Neural cell (in vitro differentiated cells): ENCODE results near the gene SPOP. TPM values are rescaled to one million over a fixed set of nuclear protein-coding genes. Genes with fewer than 3 reads are reported as not detected.

Experiments used
- H2AFZ ChIP-seq: fragments of 200-600, 300-800 bp; sonication (generic), shearing (Covaris generic); 2 replicates; pipeline ENCODE4 v1.6.0; 2014; ENCODE audit warnings: low read depth, mild to moderate bottlenecking, antibody characterized with exemption, low read length, moderate library complexity
- H3F3A ChIP-seq: fragments of 200-600 bp; shearing (Covaris generic); 2 replicates; pipeline ENCODE4 v1.6.1; 2016; ENCODE audit warnings: mild to moderate bottlenecking, moderate library complexity, mixed read lengths, antibody characterized with exemption, low read length; ENCODE audit not compliant: insufficient read depth, poor library complexity, severe bottlenecking
- H3K27ac ChIP-seq: fragments of 200-600, 300-800 bp; sonication (generic), shearing (Covaris generic); 2 replicates; pipeline ENCODE4 v1.5.1; 2014; ENCODE audit warnings: mild to moderate bottlenecking, low read length, moderate library complexity
- H3K27me3 ChIP-seq: fragments of 300-800, 200-600 bp; sonication (generic), shearing (Covaris generic); 2 replicates; pipeline ENCODE4 v1.6.0; 2014; ENCODE audit warnings: mild to moderate bottlenecking, low read depth, low read length, moderate library complexity; ENCODE audit not compliant: insufficient read depth
- H3K36me3 ChIP-seq: fragments of 300-800, 200-600 bp; sonication (generic), shearing (Covaris generic); 2 replicates; pipeline ENCODE4 v1.5.1; 2014; ENCODE audit warnings: mild to moderate bottlenecking, antibody characterized with exemption, low read length, moderate library complexity; ENCODE audit not compliant: insufficient read depth
- H3K4me2 ChIP-seq: fragments of 300-800, 200-600 bp; sonication (generic), shearing (Covaris generic); 2 replicates; pipeline ENCODE4 v1.6.0; 2014; ENCODE audit warnings: mild to moderate bottlenecking, low read length
- H3K4me3 ChIP-seq: fragments of 300-800, 200-600 bp; sonication (generic), shearing (Covaris generic); 2 replicates; pipeline ENCODE4 v1.5.1; 2014; ENCODE audit warnings: mild to moderate bottlenecking, low read length, moderate library complexity
- H3K79me2 ChIP-seq: fragments of 200-600 bp; shearing (Covaris generic); replicated peaks from 2 replicates; pipeline ENCODE4 v1.6.0; 2014; ENCODE audit warnings: mild to moderate bottlenecking, low read length, moderate library complexity; ENCODE audit not compliant: insufficient read depth
- H3K9ac ChIP-seq: fragments of 300-800, 200-600 bp; sonication (generic), shearing (Covaris generic); 2 replicates; pipeline ENCODE4 v1.6.1; 2016; ENCODE audit warnings: mild to moderate bottlenecking, low read length, mixed read lengths
- H3K9me2 ChIP-seq: fragments of 200-600 bp; shearing (Covaris generic); 2 replicates; pipeline ENCODE4 v1.6.1; 2016; ENCODE audit warnings: mild to moderate bottlenecking, low read length, mixed read lengths; ENCODE audit not compliant: insufficient read depth
- H3K9me3 ChIP-seq: fragments of 200-600, 300-800 bp; sonication (generic), shearing (Covaris generic); 2 replicates; pipeline ENCODE4 v1.6.1; 2016; ENCODE audit warnings: mild to moderate bottlenecking, mixed run types, low read length, moderate library complexity, mixed read lengths
- H4K20me1 ChIP-seq: fragments of 200-600 bp; shearing (Covaris generic); 2 replicates; pipeline ENCODE4 v1.6.1; 2016; ENCODE audit warnings: mild to moderate bottlenecking, mixed run types; ENCODE audit not compliant: insufficient read depth
- CTCF ChIP-seq: fragments of 450-650 bp; IDR thresholded peaks from 2 replicates; pipeline ENCODE4 v1.5.1; 2014; ENCODE audit warnings: antibody characterized with exemption, mild to moderate bottlenecking, moderate library complexity; ENCODE audit not compliant: poor library complexity, severe bottlenecking
- EP300 ChIP-seq: fragments of 450-650 bp; conservative IDR thresholded peaks from 2 replicates; pipeline ENCODE4 v1.6.1; 2014; ENCODE audit warnings: antibody characterized with exemption, mild to moderate bottlenecking, moderate library complexity; ENCODE audit not compliant: poor library complexity, severe bottlenecking
- EZH2 ChIP-seq: fragments of 200-600, 300-800 bp; shearing (Covaris generic), sonication (generic); IDR thresholded peaks from 2 replicates; pipeline ENCODE4 v1.6.1; 2014; ENCODE audit warnings: antibody characterized with exemption, low read length, borderline replicate concordance, mild to moderate bottlenecking; ENCODE audit not compliant: insufficient read depth, poor library complexity, severe bottlenecking
- MXI1 ChIP-seq: fragments of 450-650 bp; conservative IDR thresholded peaks from 2 replicates; pipeline ENCODE4 v1.6.1; 2014; ENCODE audit warnings: antibody characterized with exemption, mild to moderate bottlenecking; ENCODE audit not compliant: poor library complexity, severe bottlenecking
- POLR2AphosphoS5 ChIP-seq: IDR thresholded peaks from 2 replicates; pipeline ENCODE4 v1.6.1; 2012
- RAD21 ChIP-seq: fragments of 450-650 bp; conservative IDR thresholded peaks from 2 replicates; pipeline ENCODE4 v1.6.1; 2014; ENCODE audit warnings: antibody characterized with exemption, mild to moderate bottlenecking, moderate library complexity
- REST ChIP-seq: IDR thresholded peaks from 2 replicates; pipeline ENCODE4 v1.6.1; 2012; ENCODE audit warnings: borderline replicate concordance
- SMC3 ChIP-seq: fragments of 450-650 bp; conservative IDR thresholded peaks from 2 replicates; pipeline ENCODE4 v1.6.1; 2014; ENCODE audit warnings: antibody characterized with exemption, mild to moderate bottlenecking, moderate library complexity; ENCODE audit not compliant: poor library complexity
- TAF1 ChIP-seq: IDR thresholded peaks from 2 replicates; pipeline ENCODE4 v1.6.1; 2012; ENCODE audit warnings: low read depth
- polyA plus RNA-seq: library from polyadenylated mRNA; depleted of rRNA; stranded (reverse); fragments of >200 nt; gene quantifications from 2 replicates; pipeline ENCODE4 v1.2.3, GENCODE V29; 2014

The SPOP gene
- polyA plus RNA-seq, 1 donor from 2014 or later, result 71.9 TPM

GRCh38 chr17:49629447-49629846, 48.5 kb downstream of the SPOP start:
- Histone ChIP-seq H3K4me3 (no peak overlapping the region), H3K9ac (no peak overlapping the region), H3K9me2 (no peaks in the 10 kb centered on the region), H2AFZ (no peak overlapping the region), H4K20me1 (no peaks in the 10 kb centered on the region), H3K4me2 (no peak overlapping the region), H3K9me3 (no peaks in the 10 kb centered on the region), H3F3A (no peaks in the 10 kb centered on the region), H3K27me3 (no peaks in the 10 kb centered on the region), H3K27ac (no peak overlapping the region), H3K36me3 (no peaks in the 10 kb centered on the region), H3K79me2 (peaks cover 29% of the 10 kb centered on the region)
- TF ChIP-seq CTCF (no peak), REST (no peak), RAD21 (no peak), SMC3 (no peak), POLR2AphosphoS5 (no peak), EP300 (no peak), TAF1 (no peak), MXI1 (no peak), EZH2 (no peak)

GRCh38 chr17:49624896-49625295, 53.0 kb downstream of the SPOP start:
- no peaks in the 10 kb centered on the region for H3K9me3 ChIP-seq
- H4K20me1 ChIP-seq, result no peaks in the 10 kb centered on the region
- H3K4me3 ChIP-seq, result no peak overlapping the region
- no peak overlapping the region for H2AFZ ChIP-seq
- H3K79me2 ChIP-seq, result peaks cover 7% of the 10 kb centered on the region
- no peaks in the 10 kb centered on the region for H3F3A ChIP-seq
- peaks cover 16% of the 10 kb centered on the region for H3K36me3 ChIP-seq
- no peak overlapping the region for H3K27ac ChIP-seq
- no peak overlapping the region for H3K9ac ChIP-seq
- H3K27me3 ChIP-seq, result no peaks in the 10 kb centered on the region
- TF ChIP-seq RAD21 (no peak), REST (no peak), SMC3 (no peak), EZH2 (no peak), TAF1 (no peak), POLR2AphosphoS5 (no peak), MXI1 (no peak), EP300 (no peak), CTCF (no peak)
- no peak overlapping the region for H3K4me2 ChIP-seq
- H3K9me2 ChIP-seq, result no peaks in the 10 kb centered on the region
